DND-41 (cell line): ENCODE measurements around the gene THSD4.
"Not testable (repeated sequence)": the region's sequence is repeated elsewhere in the genome, so short reads cannot be mapped to it uniquely, and the experiment has no call there.

Experiments
- ATAC-seq: fragments of 200-7000 bp; cut with Tn5 transposase; 3 replicates; pipeline ENCODE4 v1.9.1; 2021; ENCODE audit warnings: low read depth; ENCODE audit not compliant: insufficient read depth
- DNase-seq: peaks from one replicate; pipeline ENCODE4 v3.0.0-alpha.2; 2020
- H2AFZ ChIP-seq: 2 replicates; pipeline ENCODE4 v1.6.0; 2012; ENCODE audit warnings: low read depth, low read length
- H3K27ac ChIP-seq: 2 replicates; pipeline ENCODE4 v1.5.1; 2012; ENCODE audit warnings: low read length, inconsistent platforms
- H3K27me3 ChIP-seq: fragments of 200-600 bp; sonication (generic); 2 replicates; pipeline ENCODE4 v1.6.0; 2012; ENCODE audit warnings: low read length, mild to moderate bottlenecking, inconsistent platforms; ENCODE audit not compliant: insufficient read depth, poor library complexity
- H3K36me3 ChIP-seq: 2 replicates; pipeline ENCODE4 v1.5.1; 2012; ENCODE audit warnings: low read length, inconsistent platforms; ENCODE audit not compliant: insufficient read depth
- H3K4me1 ChIP-seq: 2 replicates; pipeline ENCODE4 v1.5.1; 2012; ENCODE audit warnings: mild to moderate bottlenecking, low read length; ENCODE audit not compliant: insufficient read depth
- H3K4me2 ChIP-seq: 2 replicates; pipeline ENCODE4 v1.6.0; 2012; ENCODE audit warnings: mild to moderate bottlenecking, moderate library complexity, low read length, inconsistent platforms; ENCODE audit not compliant: insufficient read depth
- H3K4me3 ChIP-seq, 2 experiments: fragments of 200-600 bp in 1 of 2; shearing (Covaris generic) in 1 of 2; 2 replicates each; pipeline ENCODE4 v1.5.1; 2012 to 2016; ENCODE audit warnings: inconsistent platforms in 2 of 2, low read length in 2 of 2, mild to moderate bottlenecking in 2 of 2, low read depth in 1 of 2, moderate library complexity in 1 of 2
- H3K79me2 ChIP-seq: 2 replicates; pipeline ENCODE4 v1.6.0; 2012; ENCODE audit warnings: low read length, inconsistent platforms; ENCODE audit not compliant: insufficient read depth
- H3K9ac ChIP-seq: 2 replicates; pipeline ENCODE4 v1.6.0; 2012; ENCODE audit warnings: low read depth, mild to moderate bottlenecking, inconsistent platforms, low read length, moderate library complexity
- H3K9me3 ChIP-seq: 2 replicates; pipeline ENCODE4 v1.5.1; 2012; ENCODE audit warnings: low read length, moderate library complexity, mild to moderate bottlenecking, inconsistent platforms; ENCODE audit not compliant: insufficient read depth, severe bottlenecking
- H4K20me1 ChIP-seq: 2 replicates; pipeline ENCODE4 v1.6.0; 2012; ENCODE audit warnings: low read length; ENCODE audit not compliant: insufficient read depth
- EZH2 ChIP-seq: IDR thresholded peaks from 3 replicates; pipeline ENCODE4 v1.6.1; 2012; ENCODE audit warnings: borderline replicate concordance, low read depth, mild to moderate bottlenecking, moderate library complexity, low read length, inconsistent platforms; ENCODE audit not compliant: severe bottlenecking
- TF ChIP-seq, protein P1 (sequence below): IDR thresholded peaks from 2 replicates; pipeline ENCODE4 v1.5.1; 2012; ENCODE audit warnings: borderline replicate concordance, low read length, moderate library complexity, mild to moderate bottlenecking; ENCODE audit not compliant: poor library complexity, severe bottlenecking; ENCODE audit errors: extremely low read depth

Gene THSD4

DNA sequence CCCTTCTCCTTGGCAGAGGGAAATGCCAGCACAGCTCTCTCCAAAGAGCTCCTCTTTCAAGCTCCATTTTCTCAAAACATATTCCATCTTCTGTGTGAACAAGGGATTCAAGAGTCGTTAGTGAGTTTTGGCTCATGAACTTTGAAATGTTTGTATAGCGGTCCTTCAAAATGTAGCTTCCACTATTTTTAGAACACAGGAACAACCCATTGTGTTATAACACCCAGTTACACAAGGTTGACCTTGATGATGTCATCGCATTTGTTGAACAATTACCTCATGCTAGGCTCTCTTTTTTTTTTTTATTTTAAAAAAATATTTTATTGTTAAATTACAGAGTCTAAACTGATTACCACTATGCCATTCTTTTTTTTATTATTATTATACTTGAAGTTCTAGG is 251.7 kb downstream of the THSD4 start:
- DNase-seq (no peak), ATAC-seq (no peak)
- no peaks in the 10 kb centered on the region for H3K36me3 ChIP-seq
- H3K27me3 ChIP-seq: no peaks in the 10 kb centered on the region
- no peaks in the 10 kb centered on the region for H3K9me3 ChIP-seq
- H3K27ac ChIP-seq: no peak overlapping the region
- TF ChIP-seq, protein P1, sequence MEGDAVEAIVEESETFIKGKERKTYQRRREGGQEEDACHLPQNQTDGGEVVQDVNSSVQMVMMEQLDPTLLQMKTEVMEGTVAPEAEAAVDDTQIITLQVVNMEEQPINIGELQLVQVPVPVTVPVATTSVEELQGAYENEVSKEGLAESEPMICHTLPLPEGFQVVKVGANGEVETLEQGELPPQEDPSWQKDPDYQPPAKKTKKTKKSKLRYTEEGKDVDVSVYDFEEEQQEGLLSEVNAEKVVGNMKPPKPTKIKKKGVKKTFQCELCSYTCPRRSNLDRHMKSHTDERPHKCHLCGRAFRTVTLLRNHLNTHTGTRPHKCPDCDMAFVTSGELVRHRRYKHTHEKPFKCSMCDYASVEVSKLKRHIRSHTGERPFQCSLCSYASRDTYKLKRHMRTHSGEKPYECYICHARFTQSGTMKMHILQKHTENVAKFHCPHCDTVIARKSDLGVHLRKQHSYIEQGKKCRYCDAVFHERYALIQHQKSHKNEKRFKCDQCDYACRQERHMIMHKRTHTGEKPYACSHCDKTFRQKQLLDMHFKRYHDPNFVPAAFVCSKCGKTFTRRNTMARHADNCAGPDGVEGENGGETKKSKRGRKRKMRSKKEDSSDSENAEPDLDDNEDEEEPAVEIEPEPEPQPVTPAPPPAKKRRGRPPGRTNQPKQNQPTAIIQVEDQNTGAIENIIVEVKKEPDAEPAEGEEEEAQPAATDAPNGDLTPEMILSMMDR: no peak
- no peak for TF ChIP-seq EZH2
- no peak overlapping the region for H3K9ac ChIP-seq
- no peaks in the 10 kb centered on the region for H4K20me1 ChIP-seq
- no peak overlapping the region for H2AFZ ChIP-seq
- H3K4me2 ChIP-seq: no peak overlapping the region
- H3K4me3 ChIP-seq: no peak overlapping the region
- H3K79me2 ChIP-seq: no peaks in the 10 kb centered on the region
- no peaks in the 10 kb centered on the region for H3K4me1 ChIP-seq

- H4K20me1 ChIP-seq, H3K27me3 ChIP-seq, H2AFZ ChIP-seq, ATAC-seq, H3K9ac ChIP-seq, H3K4me1 ChIP-seq, DNase-seq, H3K79me2 ChIP-seq, H3K9me3 ChIP-seq, H3K36me3 ChIP-seq, H3K4me2 ChIP-seq, H3K4me3 ChIP-seq, H3K27ac ChIP-seq: not testable (repeated sequence)
Observed at GRCh38 chr15:71367737-71368136, 252.5 kb downstream of the THSD4 start.

DNA sequence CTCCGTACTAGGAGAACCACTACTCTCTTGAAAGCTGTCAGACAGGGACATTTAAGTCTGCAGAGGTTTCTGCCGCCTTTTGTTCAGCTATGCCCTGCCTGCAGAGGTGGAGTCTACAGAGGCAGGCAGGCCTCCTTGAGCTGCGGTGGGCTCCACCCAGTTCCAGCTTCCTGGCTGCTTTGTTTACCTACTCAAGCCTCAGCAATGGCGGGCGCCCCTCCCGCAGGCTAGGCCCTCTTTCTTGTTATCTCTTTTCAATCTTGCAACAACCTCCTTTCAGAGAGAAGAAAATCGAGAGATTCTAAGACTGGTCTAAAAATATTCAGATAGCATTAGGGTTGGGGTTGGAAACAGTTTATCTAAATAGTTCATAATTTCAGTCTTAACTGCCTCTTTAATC is 257.5 kb downstream of the THSD4 start:
- not testable (repeated sequence) for H4K20me1 ChIP-seq, H3K9me3 ChIP-seq, H3K27ac ChIP-seq, ATAC-seq, H3K36me3 ChIP-seq, DNase-seq, H3K9ac ChIP-seq, H3K79me2 ChIP-seq, H3K4me2 ChIP-seq, H3K4me1 ChIP-seq, H3K4me3 ChIP-seq, H2AFZ ChIP-seq
- H3K27me3 ChIP-seq: peaks cover 12% of the 10 kb centered on the region

GRCh38 chr15:71373917-71374316 is 258.6 kb downstream of the THSD4 start:
- DNase-seq (no peak), ATAC-seq (no peak)
- Histone ChIP-seq H3K4me1 (no peaks in the 10 kb centered on the region), H3K79me2 (no peaks in the 10 kb centered on the region), H3K4me3 (no peak overlapping the region), H4K20me1 (no peaks in the 10 kb centered on the region), H3K27me3 (peaks cover 12% of the 10 kb centered on the region), H3K9me3 (no peaks in the 10 kb centered on the region), H3K9ac (no peak overlapping the region), H3K4me2 (no peak overlapping the region), H3K36me3 (no peaks in the 10 kb centered on the region), H2AFZ (no peak overlapping the region), H3K27ac (no peak overlapping the region)
- TF ChIP-seq, protein P1: no peak
- TF ChIP-seq EZH2: no peak
